Activated T-helper 2 cell treated with anti-CD3 and anti-CD28 coated beads, Interferon-gamma antibody, Interleukin-2, Interleukin-4, amounts not matched to agents 10 μg/mL and 5 μg/mL and 100 μg/mL, durations not matched to agents 14 hours and 24 hours and 36 hours (primary cell): ENCODE data around the gene TBC1D7. TPM values are rescaled to one million over a fixed set of nuclear protein-coding genes. Genes with fewer than 3 reads are reported as not detected.
A peak's percentile ranks its signal among the peaks of the same experiment; 100 is the strongest.

Source experiments
- DNase-seq: peaks from one replicate; pipeline ENCODE4 v3.0.0; 2021; ENCODE audit warnings: low spot score
- H3K27ac Mint-ChIP-seq: one replicate; pipeline ENCODE4 v1.8.0; 2021; ENCODE audit warnings: mixed read lengths
- H3K27me3 Mint-ChIP-seq: one replicate; pipeline ENCODE4 v1.8.0; 2021; ENCODE audit warnings: low read depth, mixed read lengths
- H3K36me3 Mint-ChIP-seq: one replicate; pipeline ENCODE4 v1.8.0; 2021; ENCODE audit warnings: low read depth, mixed read lengths
- H3K4me1 Mint-ChIP-seq: one replicate; pipeline ENCODE4 v1.8.0; 2021; ENCODE audit warnings: low read depth, mixed read lengths
- H3K4me3 Mint-ChIP-seq: one replicate; pipeline ENCODE4 v1.8.0; 2021; ENCODE audit warnings: low read depth, mild to moderate bottlenecking, moderate library complexity, mixed read lengths
- H3K9me3 Mint-ChIP-seq: one replicate; pipeline ENCODE4 v1.8.0; 2021; ENCODE audit warnings: mixed read lengths
- intact Hi-C: fragments of 100-400 bp; cut with micrococcal nuclease; formaldehyde crosslinking; loops from one replicate; pipeline ENCODE4 v1.15.1; 2023
- total RNA-seq: library from RNA; stranded (reverse); gene quantifications from 2 replicates; pipeline ENCODE4 v1.2.3, GENCODE V29; 2022

Gene TBC1D7
- total RNA-seq, 1 donor from 2014 or later: 23.3 TPM

- H3K27ac Mint-ChIP-seq: no peak overlapping the region
- H3K9me3 Mint-ChIP-seq: no peaks in the 10 kb centered on the region
- H3K4me3 Mint-ChIP-seq: no peak overlapping the region
- no peaks in the 10 kb centered on the region for H3K27me3 Mint-ChIP-seq
- H3K36me3 Mint-ChIP-seq: no peaks in the 10 kb centered on the region
- H3K4me1 Mint-ChIP-seq: peaks cover 37% of the 10 kb centered on the region
- no peak for DNase-seq
- intact Hi-C loops: no loop called here
These were observed 23.8 kb upstream of the TBC1D7 start for GRCh38 chr6:13352165-13352564.

DNA sequence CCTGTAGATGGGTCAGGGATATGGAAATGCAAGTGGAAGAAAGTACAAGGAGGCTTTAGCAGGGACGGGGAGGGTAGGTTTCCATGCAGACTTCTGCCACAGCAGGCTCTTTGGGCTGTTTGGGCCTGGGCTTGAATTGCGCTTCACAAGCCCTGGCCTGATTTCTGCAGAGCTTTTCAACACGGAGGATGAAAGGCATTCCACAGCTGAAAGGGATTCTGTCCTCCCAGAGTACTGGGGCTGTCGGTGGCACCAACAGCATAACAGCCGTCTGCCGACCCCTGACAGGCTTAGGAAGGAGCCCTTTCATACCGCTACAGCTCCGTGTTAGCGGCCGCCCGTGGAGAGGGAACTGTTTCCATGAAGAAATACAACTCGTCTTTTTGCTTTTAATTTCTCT, 22.9 kb upstream of the TBC1D7 start:
- DNase-seq: no peak
- intact Hi-C loops: no loop called here
- Mint-ChIP-seq H3K4me1 (peaks cover 29% of the 10 kb centered on the region), H3K4me3 (no peak overlapping the region), H3K27ac (no peak overlapping the region), H3K36me3 (no peaks in the 10 kb centered on the region), H3K9me3 (no peaks in the 10 kb centered on the region), H3K27me3 (no peaks in the 10 kb centered on the region)

- no peak for DNase-seq
- H3K27ac Mint-ChIP-seq: no peak overlapping the region
- no peaks in the 10 kb centered on the region for H3K9me3 Mint-ChIP-seq
- peaks cover 19% of the 10 kb centered on the region for H3K4me1 Mint-ChIP-seq
- no peaks in the 10 kb centered on the region for H3K36me3 Mint-ChIP-seq
- intact Hi-C loops: no loop called here
- no peaks in the 10 kb centered on the region for H3K27me3 Mint-ChIP-seq
- H3K4me3 Mint-ChIP-seq: no peak overlapping the region
These were observed 21.6 kb upstream of the TBC1D7 start for GRCh38 chr6:13349811-13350506.

DNA sequence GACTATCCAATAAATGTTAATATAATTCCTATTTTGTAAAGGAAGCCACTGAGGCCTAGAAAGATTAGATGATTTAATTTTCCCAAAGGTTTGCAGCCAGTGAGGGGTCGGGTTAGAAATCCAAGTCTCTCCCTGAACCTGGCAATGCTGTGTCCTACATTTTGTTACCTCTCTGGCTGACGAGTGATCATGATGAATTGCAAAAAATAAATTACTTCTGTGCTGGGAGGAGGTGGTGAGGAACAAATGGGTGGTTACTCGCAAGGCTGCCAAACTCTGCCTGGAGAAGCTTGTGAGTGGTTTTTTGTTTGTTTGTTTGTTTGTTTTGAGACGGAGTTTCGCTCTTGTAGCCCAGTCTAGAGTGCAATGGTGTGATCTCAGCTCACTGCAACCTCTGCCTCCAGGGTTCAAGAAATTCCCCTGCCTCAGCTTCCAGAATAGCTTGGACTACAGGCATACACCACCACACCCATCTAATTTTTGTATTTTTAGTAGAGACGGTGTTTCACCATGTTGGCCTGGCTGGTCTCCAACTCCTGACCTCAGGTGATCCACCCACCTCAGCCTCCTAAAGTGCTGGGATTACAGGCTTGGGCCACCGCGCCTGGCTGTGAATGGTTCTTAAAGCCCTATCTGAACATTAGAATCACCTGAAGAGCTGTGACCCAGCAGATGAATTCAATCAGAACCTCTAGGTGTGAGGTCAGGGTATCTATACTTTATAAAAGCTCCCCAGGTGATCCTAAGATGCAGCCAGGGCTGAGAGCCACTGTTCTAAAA, 20.2 kb upstream of the TBC1D7 start:
- DNase-seq: no peak
- Mint-ChIP-seq H3K36me3 (no peaks in the 10 kb centered on the region), H3K27me3 (no peaks in the 10 kb centered on the region), H3K27ac (no peak overlapping the region), H3K4me3 (no peak overlapping the region), H3K9me3 (no peaks in the 10 kb centered on the region), H3K4me1 (peaks cover 9% of the 10 kb centered on the region)
- intact Hi-C loops: no loop called here

DNA sequence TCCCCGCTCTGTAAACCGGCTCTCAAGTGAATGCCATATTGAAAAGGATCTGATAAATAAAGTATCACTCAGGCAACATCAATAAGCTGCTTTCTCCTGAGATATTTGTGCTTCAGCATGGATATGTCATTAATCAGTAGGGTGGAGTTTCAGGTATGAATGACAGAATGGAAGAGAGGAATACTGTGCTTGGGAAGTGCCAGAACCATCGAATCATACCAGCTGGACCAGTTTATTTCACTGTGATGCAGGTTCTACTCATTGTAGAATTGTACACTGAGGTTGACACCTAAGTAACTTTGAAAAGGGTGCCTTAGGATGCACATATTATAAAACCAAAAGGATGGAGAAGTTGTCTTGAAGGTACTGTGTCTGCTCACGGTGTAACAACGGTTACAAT, 17.9 kb upstream of the TBC1D7 start:
- no peaks in the 10 kb centered on the region for H3K9me3 Mint-ChIP-seq
- H3K27ac Mint-ChIP-seq: no peak overlapping the region
- H3K4me3 Mint-ChIP-seq: no peak overlapping the region
- intact Hi-C loops: no loop called here
- DNase-seq: no peak
- no peaks in the 10 kb centered on the region for H3K36me3 Mint-ChIP-seq
- no peaks in the 10 kb centered on the region for H3K27me3 Mint-ChIP-seq
- peaks cover 4% of the 10 kb centered on the region for H3K4me1 Mint-ChIP-seq

- intact Hi-C loops: no loop called here
- Mint-ChIP-seq H3K9me3 (no peaks in the 10 kb centered on the region), H3K27ac (no peak overlapping the region), H3K4me3 (no peak overlapping the region), H3K36me3 (no peaks in the 10 kb centered on the region), H3K27me3 (peaks cover 1% of the 10 kb centered on the region), H3K4me1 (peaks cover 21% of the 10 kb centered on the region)
- DNase-seq: no peak
These were observed 14.2 kb upstream of the TBC1D7 start for GRCh38 chr6:13342414-13343019.

- no peaks in the 10 kb centered on the region for H3K36me3 Mint-ChIP-seq
- no peak overlapping the region for H3K27ac Mint-ChIP-seq
- no peak for DNase-seq
- intact Hi-C loops: loop anchor here (5.0 kb wide), 2 partner anchors 197 to 727 kb away; no protein-coding TSS in a partner anchor
- peaks cover 1% of the 10 kb centered on the region for H3K27me3 Mint-ChIP-seq
- no peaks in the 10 kb centered on the region for H3K9me3 Mint-ChIP-seq
- no peak overlapping the region for H3K4me3 Mint-ChIP-seq
- peaks cover 25% of the 10 kb centered on the region for H3K4me1 Mint-ChIP-seq
These were observed 11.7 kb upstream of the TBC1D7 start for GRCh38 chr6:13339863-13340630.

GRCh38 chr6:13338038-13338437, 9.7 kb upstream of the TBC1D7 start:
- no peak for DNase-seq
- Mint-ChIP-seq H3K4me3 (no peak overlapping the region), H3K9me3 (no peaks in the 10 kb centered on the region), H3K27ac (no peak overlapping the region), H3K27me3 (peaks cover 1% of the 10 kb centered on the region), H3K4me1 (peaks cover 28% of the 10 kb centered on the region), H3K36me3 (no peaks in the 10 kb centered on the region)
- intact Hi-C loops: loop anchor here (5.0 kb wide), 2 partner anchors 199 to 729 kb away; no protein-coding TSS in a partner anchor

DNA sequence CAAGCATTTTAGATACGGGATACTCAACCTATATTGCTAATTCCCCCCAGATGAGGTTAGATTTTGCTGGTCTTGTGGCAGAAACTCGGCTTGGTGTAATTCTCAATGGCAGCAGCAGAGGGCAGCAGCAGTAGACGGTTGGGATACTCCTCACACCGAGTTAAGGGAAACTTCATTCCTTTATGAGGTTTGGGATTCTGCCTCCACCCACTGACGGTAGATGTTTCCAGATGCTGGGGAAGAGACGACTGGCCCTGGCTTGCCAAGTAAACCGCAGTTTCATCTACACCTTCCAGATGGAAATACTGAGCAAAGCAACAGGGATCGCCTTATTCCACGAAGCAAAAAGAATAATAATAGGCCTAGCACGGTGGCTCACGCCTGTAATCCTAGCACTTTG, 8.2 kb upstream of the TBC1D7 start:
- Mint-ChIP-seq H3K9me3 (no peaks in the 10 kb centered on the region), H3K27me3 (peaks cover 1% of the 10 kb centered on the region), H3K4me1 (peaks cover 31% of the 10 kb centered on the region), H3K4me3 (no peak overlapping the region), H3K36me3 (no peaks in the 10 kb centered on the region), H3K27ac (no peak overlapping the region)
- peak; percentile 63 for DNase-seq
- intact Hi-C loops: loop anchor here (2.0 to 5.0 kb wide), 4 partner anchors 150 to 731 kb away; partner anchors contain the start of genes GFOD1 and SIRT5

DNA sequence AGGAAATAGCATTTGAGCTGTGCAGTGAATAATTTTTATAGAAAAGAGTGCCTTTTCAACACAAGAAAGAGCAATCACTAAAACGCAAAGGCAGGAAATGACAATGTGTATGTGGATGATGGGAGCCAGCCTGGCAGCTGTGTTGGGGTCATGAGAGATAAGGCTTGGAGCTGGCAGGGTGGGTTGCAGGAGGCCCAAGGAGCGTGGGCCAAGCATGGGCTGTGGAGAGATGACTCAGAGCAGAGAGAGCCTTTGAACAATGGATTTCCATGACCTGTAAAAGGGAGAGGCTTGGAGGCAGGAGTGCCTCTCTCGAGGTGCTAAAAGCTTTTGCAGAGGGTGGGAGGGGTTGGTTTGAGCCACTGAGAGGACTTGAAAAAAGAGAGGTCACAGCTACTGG, 6.6 kb upstream of the TBC1D7 start:
- no peak overlapping the region for H3K27ac Mint-ChIP-seq
- peaks cover 1% of the 10 kb centered on the region for H3K27me3 Mint-ChIP-seq
- no peak for DNase-seq
- intact Hi-C loops: loop anchor here (5.0 kb wide), 3 partner anchors 202 to 732 kb away; no protein-coding TSS in a partner anchor
- H3K36me3 Mint-ChIP-seq: no peaks in the 10 kb centered on the region
- H3K4me3 Mint-ChIP-seq: no peak overlapping the region
- peaks cover 22% of the 10 kb centered on the region for H3K4me1 Mint-ChIP-seq
- H3K9me3 Mint-ChIP-seq: no peaks in the 10 kb centered on the region

GRCh38 chr6:13332349-13332706, 4.0 kb upstream of the TBC1D7 start:
- no peak overlapping the region for H3K27ac Mint-ChIP-seq
- peaks cover 25% of the 10 kb centered on the region for H3K4me1 Mint-ChIP-seq
- no peaks in the 10 kb centered on the region for H3K9me3 Mint-ChIP-seq
- DNase-seq: no peak
- no peaks in the 10 kb centered on the region for H3K27me3 Mint-ChIP-seq
- no peaks in the 10 kb centered on the region for H3K36me3 Mint-ChIP-seq
- no peak overlapping the region for H3K4me3 Mint-ChIP-seq
- intact Hi-C loops: loop anchor here (5.0 kb wide), 1 partner anchor 440 kb away; no protein-coding TSS in a partner anchor

- H3K4me1 Mint-ChIP-seq: peaks cover 28% of the 10 kb centered on the region
- intact Hi-C loops: loop anchor here (2.0 to 5.0 kb wide), 2 partner anchors 137 to 439 kb away; no protein-coding TSS in a partner anchor
- H3K27me3 Mint-ChIP-seq: no peaks in the 10 kb centered on the region
- no peak overlapping the region for H3K27ac Mint-ChIP-seq
- H3K36me3 Mint-ChIP-seq: no peaks in the 10 kb centered on the region
- DNase-seq: no peak
- no peak overlapping the region for H3K4me3 Mint-ChIP-seq
- no peaks in the 10 kb centered on the region for H3K9me3 Mint-ChIP-seq
These were observed 3.4 kb upstream of the TBC1D7 start for GRCh38 chr6:13331516-13332348.
